SK-N-SH treated with all-trans-retinoic acid at 6 μM for 48 hours (cell line): Measurements from ENCODE around the gene IL36A.

ENCODE experiments used
- ARNTL ChIP-seq: fragments of 450-650 bp; formaldehyde crosslinking; IDR thresholded peaks from 2 replicates; pipeline ENCODE4 v1.5.0; 2020; ENCODE audit warnings: low read depth, mild to moderate bottlenecking, moderate library complexity, borderline replicate concordance
- CREB5 ChIP-seq: fragments of 250-450 bp; sonication (Bioruptor Pico); IDR thresholded peaks from 2 replicates; pipeline ENCODE4 v1.5.1; 2020; ENCODE audit warnings: low read depth, mild to moderate bottlenecking, moderate library complexity
- ESRRG ChIP-seq: fragments of 250-450 bp; sonication (Bioruptor Pico); IDR thresholded peaks from 2 replicates; pipeline ENCODE4 v1.6.1; 2021; ENCODE audit warnings: mild to moderate bottlenecking
- GLIS3 ChIP-seq: fragments of 250-450 bp; sonication (Bioruptor Pico); IDR thresholded peaks from 2 replicates; pipeline ENCODE4 v1.5.0; 2020; ENCODE audit warnings: mild to moderate bottlenecking, moderate library complexity
- PATZ1 ChIP-seq: fragments of 250-450 bp; sonication (Bioruptor Pico); IDR thresholded peaks from 2 replicates; pipeline ENCODE4 v1.8.0; 2020; ENCODE audit warnings: mild to moderate bottlenecking, moderate library complexity, borderline replicate concordance
- POU6F1 ChIP-seq: fragments of 250-450 bp; sonication (Bioruptor Pico); IDR thresholded peaks from 2 replicates; pipeline ENCODE4 v1.8.0; 2021; ENCODE audit warnings: low read depth, mild to moderate bottlenecking, moderate library complexity, borderline replicate concordance
- RARB ChIP-seq: fragments of 250-450 bp; sonication (Bioruptor Pico); IDR thresholded peaks from 2 replicates; pipeline ENCODE4 v1.8.0; 2021; ENCODE audit warnings: mild to moderate bottlenecking, moderate library complexity
- TCF4 ChIP-seq: fragments of 250-450 bp; sonication (Bioruptor Pico); IDR thresholded peaks from 2 replicates; pipeline ENCODE4 v1.8.0; 2021; ENCODE audit warnings: mild to moderate bottlenecking, moderate library complexity, borderline replicate concordance
- TOX ChIP-seq: fragments of 250-450 bp; sonication (Bioruptor Pico); IDR thresholded peaks from 2 replicates; pipeline ENCODE4 v1.8.0; 2021; ENCODE audit warnings: mild to moderate bottlenecking, moderate library complexity, borderline replicate concordance
- ZC3H10 ChIP-seq: fragments of 250-450 bp; sonication (Bioruptor Pico); IDR thresholded peaks from 2 replicates; pipeline ENCODE4 v1.5.1; 2021; ENCODE audit warnings: mild to moderate bottlenecking, moderate library complexity
- ZFP30 ChIP-seq: fragments of 450-650 bp; formaldehyde crosslinking; IDR thresholded peaks from 2 replicates; pipeline ENCODE4 v1.5.0; 2022; ENCODE audit warnings: mild to moderate bottlenecking, moderate library complexity
- ZNF565 ChIP-seq: fragments of 450-650 bp; formaldehyde crosslinking; conservative IDR thresholded peaks from 2 replicates; pipeline ENCODE4 v1.5.0; 2020; ENCODE audit warnings: low read depth, mild to moderate bottlenecking, moderate library complexity
- ZNF70 ChIP-seq: fragments of 450-650 bp; formaldehyde crosslinking; IDR thresholded peaks from 2 replicates; pipeline ENCODE4 v1.5.0; 2020; ENCODE audit warnings: mild to moderate bottlenecking, moderate library complexity
- ZNF8 ChIP-seq: fragments of 450-650 bp; formaldehyde crosslinking; IDR thresholded peaks from 2 replicates; pipeline ENCODE4 v1.5.0; 2020; ENCODE audit warnings: mild to moderate bottlenecking, moderate library complexity

GRCh38 chr2:112989611-112990010 is 15.6 kb upstream of the IL36A start:
- TF ChIP-seq PATZ1 (CRISPR knock-in tag), result no peak
- no peak for TF ChIP-seq POU6F1 (CRISPR knock-in tag)
- TF ChIP-seq CREB5 (CRISPR knock-in tag), result no peak
- TF ChIP-seq RARB (CRISPR knock-in tag), result no peak
- TF ChIP-seq GLIS3 (CRISPR knock-in tag), result no peak
- no peak for TF ChIP-seq ZNF70
- TF ChIP-seq ZNF565, result no peak
- TF ChIP-seq ZC3H10 (CRISPR knock-in tag), result no peak
- no peak for TF ChIP-seq ARNTL (CRISPR knock-in tag)
- TF ChIP-seq ZNF8 (CRISPR knock-in tag), result no peak
- TF ChIP-seq ESRRG (CRISPR knock-in tag), result no peak
- no peak for TF ChIP-seq TOX (CRISPR knock-in tag)
- no peak for TF ChIP-seq ZFP30
- TF ChIP-seq TCF4 (CRISPR knock-in tag), result no peak
